Measurements from ENCODE around the gene SESN1. TPM values are rescaled to one million over a fixed set of nuclear protein-coding genes. Genes with fewer than 3 reads are reported as not detected.

SESN1 gene
- total RNA-seq, 1 donor from 2014 or later: 64.1 TPM

- ATAC-seq (ENCODE audit: poor library complexity): no peak
- intact Hi-C loops (cut with DNase I): no loop called here
- no peak for DNase-seq
These were observed 157.5 kb downstream of the SESN1 start for GRCh38 chr6:108937170-108937569.

Other genes starting within 250 kb of the SESN1 start
- 9.5 TPM for gene ARMC2, start 246.4 kb downstream of the SESN1 start, total RNA-seq
- gene CEP57L1, start 661 bp upstream of the SESN1 start, total RNA-seq: 6.3 TPM

Measured in Right ventricle myocardium superior (tissue), 1 donor.